GM19193 (cell line): Measurements from ENCODE around the gene DDX42.

ENCODE experiments used
- POLR2A ChIP-seq: IDR thresholded peaks from 4 replicates; pipeline ENCODE4 v1.6.1; 2011; ENCODE audit not compliant: insufficient read depth, insufficient read length; ENCODE audit errors: extremely low read depth

DDX42 gene

GRCh38 chr17:63772801-63773271, 1.1 kb upstream of the DDX42 start:
- TF ChIP-seq POLR2A: no peak

GRCh38 chr17:63773272-63774140, 464 bp upstream of the DDX42 start, which contains the start of gene CCDC47:
TSS of gene CCDC47 (minus strand) at chr17:63773597. CDS start at chr17:63766175, 7,422 bp downstream.
- TF ChIP-seq POLR2A: peak; percentile 93

GRCh38 chr17:63774969-63775265, 947 bp downstream of the DDX42 start:
- TF ChIP-seq POLR2A: no peak

- no peak for TF ChIP-seq POLR2A
These were observed 1.4 kb downstream of the DDX42 start for GRCh38 chr17:63775420-63775819.

GRCh38 chr17:63780507-63780906, 6.5 kb downstream of the DDX42 start:
- no peak for TF ChIP-seq POLR2A

- TF ChIP-seq POLR2A: no peak
These were observed 7.0 kb downstream of the DDX42 start for GRCh38 chr17:63780928-63781327.

GRCh38 chr17:63783522-63783921, 9.6 kb downstream of the DDX42 start:
- no peak for TF ChIP-seq POLR2A

GRCh38 chr17:63785556-63785955, 11.6 kb downstream of the DDX42 start:
- no peak for TF ChIP-seq POLR2A

- TF ChIP-seq POLR2A: no peak
These were observed 12.1 kb downstream of the DDX42 start for GRCh38 chr17:63786117-63786516.

GRCh38 chr17:63786971-63787711, 13.2 kb downstream of the DDX42 start:
- no peak for TF ChIP-seq POLR2A

GRCh38 chr17:63790057-63790456, 16.1 kb downstream of the DDX42 start:
- TF ChIP-seq POLR2A: no peak

GRCh38 chr17:63792055-63792729, 18.2 kb downstream of the DDX42 start:
- TF ChIP-seq POLR2A: no peak

GRCh38 chr17:63798572-63799106, 24.7 kb downstream of the DDX42 start:
- TF ChIP-seq POLR2A: no peak

- no peak for TF ChIP-seq POLR2A
These were observed 26.8 kb downstream of the DDX42 start for GRCh38 chr17:63800783-63801182.

- TF ChIP-seq POLR2A: no peak
These were observed 30.4 kb downstream of the DDX42 start for GRCh38 chr17:63804328-63804727.
